Stomach smooth muscle (tissue), 2 donors: ENCODE data around the gene SLC2A1.

Experiments used
- H3K27ac ChIP-seq: one replicate; pipeline ENCODE4 v1.7.0; 2013; ENCODE audit warnings: mild to moderate bottlenecking, low read length, inconsistent platforms
- H3K27me3 ChIP-seq, 2 donors: one replicate each; pipeline ENCODE4 v1.7.0; 2013; ENCODE audit warnings: low read length in 2 of 2; ENCODE audit not compliant: insufficient read depth in 2 of 2, control insufficient read depth in 1 of 2
- H3K36me3 ChIP-seq, 2 donors: one replicate each; pipeline ENCODE4 v1.7.0; 2013; ENCODE audit warnings: low read length in 2 of 2; ENCODE audit not compliant: control insufficient read depth in 2 of 2, insufficient read depth in 2 of 2
- H3K4me1 ChIP-seq: one replicate; pipeline ENCODE4 v1.7.0; 2013; ENCODE audit warnings: low read length; ENCODE audit not compliant: control insufficient read depth, insufficient read depth
- H3K4me3 ChIP-seq, 2 donors: one replicate each; pipeline ENCODE4 v1.7.0; 2013; ENCODE audit warnings: low read length in 2 of 2
- H3K9ac ChIP-seq, 2 donors: one replicate each; pipeline ENCODE4 v1.7.0; 2013; ENCODE audit warnings: low read length in 2 of 2, mild to moderate bottlenecking in 1 of 2
- H3K9me3 ChIP-seq, 2 donors: one replicate each; pipeline ENCODE4 v1.7.0; 2013; ENCODE audit warnings: low read length in 2 of 2; ENCODE audit not compliant: control insufficient read depth in 2 of 2
- donor health status: healthy.
- donor health status: Pancreatic carcinoma.

The SLC2A1 gene

GRCh38 chr1:42968654-42969053, 10.0 kb upstream of the SLC2A1 start:
- no peaks in the 10 kb centered on the region for H3K9me3 ChIP-seq
- H3K27ac ChIP-seq: no peak overlapping the region
- no peaks in the 10 kb centered on the region for H3K36me3 ChIP-seq
- H3K9ac ChIP-seq: no peak overlapping the region
- H3K4me3 ChIP-seq: no peak overlapping the region
- no peaks in the 10 kb centered on the region for H3K27me3 ChIP-seq
- H3K4me1 ChIP-seq: peaks cover 1% of the 10 kb centered on the region

DNA sequence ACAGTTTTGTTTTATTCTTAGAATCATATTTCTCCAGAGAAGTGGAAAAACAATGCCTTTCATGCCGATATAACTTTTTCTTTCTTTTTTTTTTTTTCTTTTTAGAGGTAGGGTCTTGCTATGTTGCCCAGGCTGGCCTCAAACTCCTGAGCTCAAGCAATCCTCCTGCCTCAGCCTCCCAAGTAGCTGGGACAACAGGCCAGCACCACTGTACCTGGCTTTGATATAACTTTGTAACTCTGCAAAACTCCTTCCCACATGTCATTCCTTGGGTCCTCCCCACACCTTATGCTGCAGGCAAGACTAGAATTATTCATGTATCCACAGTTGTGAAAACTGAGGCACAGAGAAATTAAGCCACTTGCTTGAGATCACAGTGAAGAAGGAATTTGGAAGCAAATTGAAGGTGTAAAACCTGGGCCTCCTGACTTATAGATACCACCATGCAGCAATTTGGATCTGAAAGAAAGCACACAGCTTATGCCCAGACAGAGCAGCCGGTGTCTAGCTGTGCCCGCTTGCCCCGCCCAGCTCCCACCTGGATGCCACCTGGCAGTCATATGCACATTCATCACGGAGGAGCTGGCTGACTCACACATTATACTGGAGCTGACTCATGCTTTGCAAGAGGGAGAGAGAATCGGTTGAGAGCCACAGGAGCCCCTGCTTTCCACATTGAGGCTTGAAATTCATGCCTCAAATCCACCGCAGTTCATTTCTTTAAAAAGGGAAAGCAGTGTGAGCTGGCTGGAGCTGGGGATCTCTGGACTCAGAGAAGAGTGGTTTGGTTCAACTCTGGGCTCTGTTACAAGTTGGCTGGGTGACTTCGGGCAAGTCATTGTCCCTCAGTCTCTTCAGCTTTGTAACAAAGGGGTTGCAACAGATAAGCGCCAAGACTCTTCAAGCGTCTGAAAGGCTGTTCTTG, 8.3 kb upstream of the SLC2A1 start:
- Histone ChIP-seq H3K27ac (no peak overlapping the region), H3K4me3 (no peak overlapping the region), H3K36me3 (no peaks in the 10 kb centered on the region), H3K9me3 (no peaks in the 10 kb centered on the region), H3K27me3 (no peaks in the 10 kb centered on the region), H3K4me1 (peaks cover 17% of the 10 kb centered on the region), H3K9ac (no peak overlapping the region)

- no peaks in the 10 kb centered on the region for H3K36me3 ChIP-seq
- no peaks in the 10 kb centered on the region for H3K9me3 ChIP-seq
- peaks cover 25% of the 10 kb centered on the region for H3K4me1 ChIP-seq
- no peak overlapping the region for H3K27ac ChIP-seq
- H3K4me3 ChIP-seq: no peak overlapping the region
- no peak overlapping the region for H3K9ac ChIP-seq
- peaks cover 0 to 2% of the 10 kb centered on the region in 2 donors for H3K27me3 ChIP-seq
These were observed 6.7 kb upstream of the SLC2A1 start for GRCh38 chr1:42965378-42965777.

DNA sequence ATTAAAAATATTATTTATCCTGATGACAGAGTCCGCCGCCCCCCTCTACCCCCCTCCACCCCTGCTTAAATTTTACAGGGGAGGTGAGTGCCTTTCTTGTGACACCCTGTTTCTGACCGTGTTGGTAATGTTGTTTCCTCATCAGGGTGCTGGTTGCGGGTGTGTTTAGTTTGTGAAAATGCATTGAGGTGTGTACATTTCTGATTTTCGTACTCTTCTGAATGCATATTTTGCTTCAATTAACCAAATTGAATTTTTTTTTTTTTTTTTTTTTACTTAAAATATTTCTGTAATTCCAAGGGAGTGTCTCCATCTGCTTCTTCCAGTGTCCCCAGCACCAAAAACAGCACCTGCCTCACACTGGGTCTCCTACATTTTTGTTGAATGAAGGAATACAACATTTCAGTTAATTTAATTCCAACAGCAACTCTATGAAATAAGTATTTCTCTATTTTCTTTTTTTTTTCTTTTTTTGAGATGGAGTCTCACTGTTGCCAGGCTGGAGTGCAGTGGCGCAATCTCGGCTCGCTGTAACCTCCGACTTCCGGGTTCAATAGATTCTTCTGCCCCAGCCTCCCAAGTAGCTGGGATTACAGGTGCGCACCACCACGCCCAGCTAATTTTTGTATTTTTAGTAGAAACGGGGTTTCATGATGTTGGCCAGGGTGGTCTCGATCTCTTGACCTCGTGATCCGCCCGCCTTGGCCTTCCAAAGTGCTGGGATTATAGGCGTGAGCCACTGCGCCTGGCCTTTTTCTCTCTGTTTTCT, 5.6 kb upstream of the SLC2A1 start:
- Histone ChIP-seq H3K4me1 (peaks cover 29% of the 10 kb centered on the region), H3K9me3 (no peaks in the 10 kb centered on the region), H3K36me3 (no peaks in the 10 kb centered on the region), H3K9ac (no peak overlapping the region), H3K4me3 (no peak overlapping the region), H3K27me3 (peaks cover 0 to 2% of the 10 kb centered on the region in 2 donors), H3K27ac (no peak overlapping the region)

- H3K4me3 ChIP-seq: peak overlapping the region; percentile 29 to 40
- no peaks in the 10 kb centered on the region for H3K36me3 ChIP-seq
- peak overlapping the region; percentile 71 for H3K27ac ChIP-seq
- no peak overlapping the region for H3K9ac ChIP-seq
- peaks cover 32% of the 10 kb centered on the region for H3K4me1 ChIP-seq
- peaks cover 0 to 2% of the 10 kb centered on the region in 2 donors for H3K27me3 ChIP-seq
- H3K9me3 ChIP-seq: no peaks in the 10 kb centered on the region
These were observed 4.8 kb upstream of the SLC2A1 start for GRCh38 chr1:42963378-42964043.

GRCh38 chr1:42962641-42963377, 4.1 kb upstream of the SLC2A1 start:
- Histone ChIP-seq H3K9ac (peak overlapping the region; percentile 48 to 74), H3K9me3 (no peaks in the 10 kb centered on the region), H3K4me3 (peak overlapping the region; percentile 29 to 40), H3K27ac (peak overlapping the region; percentile 74), H3K36me3 (no peaks in the 10 kb centered on the region), H3K27me3 (peaks cover 0 to 2% of the 10 kb centered on the region in 2 donors), H3K4me1 (peaks cover 32% of the 10 kb centered on the region)

- Histone ChIP-seq H3K36me3 (no peaks in the 10 kb centered on the region), H3K9ac (no peak overlapping the region), H3K4me1 (peaks cover 38% of the 10 kb centered on the region), H3K27ac (peak overlapping the region; percentile 74), H3K9me3 (no peaks in the 10 kb centered on the region), H3K4me3 (no peak overlapping the region), H3K27me3 (peaks cover 0 to 2% of the 10 kb centered on the region in 2 donors)
These were observed 2.8 kb upstream of the SLC2A1 start for GRCh38 chr1:42961312-42962091.

- Histone ChIP-seq H3K27me3 (peaks cover 0 to 2% of the 10 kb centered on the region in 2 donors), H3K9ac (no peak overlapping the region), H3K9me3 (no peaks in the 10 kb centered on the region), H3K4me1 (peaks cover 38% of the 10 kb centered on the region), H3K27ac (no peak overlapping the region), H3K36me3 (no peaks in the 10 kb centered on the region), H3K4me3 (no peak overlapping the region)
These were observed 2.1 kb upstream of the SLC2A1 start for GRCh38 chr1:42960566-42961311.

GRCh38 chr1:42960122-42960390, 1.4 kb upstream of the SLC2A1 start:
- Histone ChIP-seq H3K4me3 (no peak overlapping the region), H3K27me3 (peaks cover 0 to 2% of the 10 kb centered on the region in 2 donors), H3K27ac (no peak overlapping the region), H3K36me3 (no peaks in the 10 kb centered on the region), H3K4me1 (peaks cover 38% of the 10 kb centered on the region), H3K9me3 (no peaks in the 10 kb centered on the region), H3K9ac (no peak overlapping the region)
